ENCODE measurements around the gene SLC35G2.

- no peak for TF ChIP-seq POLR2AphosphoS5 (IDR thresholded peaks at IDR 0.05)
- TF ChIP-seq, protein P1, sequence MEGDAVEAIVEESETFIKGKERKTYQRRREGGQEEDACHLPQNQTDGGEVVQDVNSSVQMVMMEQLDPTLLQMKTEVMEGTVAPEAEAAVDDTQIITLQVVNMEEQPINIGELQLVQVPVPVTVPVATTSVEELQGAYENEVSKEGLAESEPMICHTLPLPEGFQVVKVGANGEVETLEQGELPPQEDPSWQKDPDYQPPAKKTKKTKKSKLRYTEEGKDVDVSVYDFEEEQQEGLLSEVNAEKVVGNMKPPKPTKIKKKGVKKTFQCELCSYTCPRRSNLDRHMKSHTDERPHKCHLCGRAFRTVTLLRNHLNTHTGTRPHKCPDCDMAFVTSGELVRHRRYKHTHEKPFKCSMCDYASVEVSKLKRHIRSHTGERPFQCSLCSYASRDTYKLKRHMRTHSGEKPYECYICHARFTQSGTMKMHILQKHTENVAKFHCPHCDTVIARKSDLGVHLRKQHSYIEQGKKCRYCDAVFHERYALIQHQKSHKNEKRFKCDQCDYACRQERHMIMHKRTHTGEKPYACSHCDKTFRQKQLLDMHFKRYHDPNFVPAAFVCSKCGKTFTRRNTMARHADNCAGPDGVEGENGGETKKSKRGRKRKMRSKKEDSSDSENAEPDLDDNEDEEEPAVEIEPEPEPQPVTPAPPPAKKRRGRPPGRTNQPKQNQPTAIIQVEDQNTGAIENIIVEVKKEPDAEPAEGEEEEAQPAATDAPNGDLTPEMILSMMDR (IDR thresholded peaks at IDR 0.05): no peak
- no peak for TF ChIP-seq POLR2A (IDR thresholded peaks at IDR 0.05; ENCODE audit: low read depth)
Observed at GRCh38 chr3:136901391-136901790, 82.5 kb downstream of the SLC35G2 start.
